IPS-18c (cell line): ENCODE measurements around the gene SENP1.

ENCODE experiments used
- H3K4me3 ChIP-seq: 2 replicates; pipeline ENCODE4 v1.7.0; 2013; ENCODE audit warnings: low read depth, mild to moderate bottlenecking, low read length, moderate library complexity; ENCODE audit not compliant: insufficient read depth
- H3K9me3 ChIP-seq: one replicate; pipeline ENCODE4 v1.6.1; 2013; ENCODE audit warnings: mild to moderate bottlenecking, low read length, moderate library complexity; ENCODE audit not compliant: control insufficient read depth, insufficient read depth

Gene SENP1

GRCh38 chr12:48077111-48077510, 28.8 kb downstream of the SENP1 start:
- no peak overlapping the region for H3K4me3 ChIP-seq
- H3K9me3 ChIP-seq: no peaks in the 10 kb centered on the region

- Histone ChIP-seq H3K4me3 (no peak overlapping the region), H3K9me3 (no peaks in the 10 kb centered on the region)
Measured at GRCh38 chr12:48075832-48076231, 30.0 kb downstream of the SENP1 start.

- Histone ChIP-seq H3K9me3 (no peaks in the 10 kb centered on the region), H3K4me3 (no peak overlapping the region)
Measured at GRCh38 chr12:48074266-48074665, 31.6 kb downstream of the SENP1 start.

- H3K4me3 ChIP-seq: no peak overlapping the region
- H3K9me3 ChIP-seq: no peaks in the 10 kb centered on the region
Measured at GRCh38 chr12:48072266-48072665, 33.6 kb downstream of the SENP1 start.

GRCh38 chr12:48071808-48072207, 34.1 kb downstream of the SENP1 start:
- Histone ChIP-seq H3K4me3 (no peak overlapping the region), H3K9me3 (no peaks in the 10 kb centered on the region)

GRCh38 chr12:48070731-48071130, 35.1 kb downstream of the SENP1 start:
- Histone ChIP-seq H3K4me3 (no peak overlapping the region), H3K9me3 (no peaks in the 10 kb centered on the region)

GRCh38 chr12:48070033-48070432, 35.8 kb downstream of the SENP1 start:
- no peak overlapping the region for H3K4me3 ChIP-seq

GRCh38 chr12:48069241-48069640, 36.6 kb downstream of the SENP1 start:
- H3K9me3 ChIP-seq: no peaks in the 10 kb centered on the region
- H3K4me3 ChIP-seq: no peak overlapping the region

More at GRCh38 chr12:48070033-48070432, 35.8 kb downstream of the SENP1 start:
- H3K9me3 ChIP-seq: no peaks in the 10 kb centered on the region

- Histone ChIP-seq H3K4me3 (no peak overlapping the region), H3K9me3 (no peaks in the 10 kb centered on the region)
Measured at GRCh38 chr12:48068457-48068856, 37.4 kb downstream of the SENP1 start.

- no peaks in the 10 kb centered on the region for H3K9me3 ChIP-seq
- H3K4me3 ChIP-seq: no peak overlapping the region
Measured at GRCh38 chr12:48067250-48067938, 38.5 kb downstream of the SENP1 start.

- no peak overlapping the region for H3K4me3 ChIP-seq
Measured at GRCh38 chr12:48065041-48065440, 40.8 kb downstream of the SENP1 start.

GRCh38 chr12:48063530-48063929, 42.3 kb downstream of the SENP1 start:
- H3K9me3 ChIP-seq: no peaks in the 10 kb centered on the region

More at GRCh38 chr12:48065041-48065440, 40.8 kb downstream of the SENP1 start:
- H3K9me3 ChIP-seq: no peaks in the 10 kb centered on the region

GRCh38 chr12:48061938-48062719, 43.8 kb downstream of the SENP1 start:
- no peaks in the 10 kb centered on the region for H3K9me3 ChIP-seq
- H3K4me3 ChIP-seq: no peak overlapping the region

More at GRCh38 chr12:48063530-48063929, 42.3 kb downstream of the SENP1 start:
- H3K4me3 ChIP-seq: no peak overlapping the region

GRCh38 chr12:48060474-48060873, 45.4 kb downstream of the SENP1 start:
- Histone ChIP-seq H3K9me3 (no peaks in the 10 kb centered on the region), H3K4me3 (no peak overlapping the region)

GRCh38 chr12:48058771-48059170, 47.1 kb downstream of the SENP1 start:
- Histone ChIP-seq H3K9me3 (no peaks in the 10 kb centered on the region), H3K4me3 (no peak overlapping the region)

GRCh38 chr12:48054955-48055821, 50.7 kb downstream of the SENP1 start:
- Histone ChIP-seq H3K9me3 (no peaks in the 10 kb centered on the region), H3K4me3 (no peak overlapping the region)

GRCh38 chr12:48053883-48054282, 52.0 kb downstream of the SENP1 start:
- no peak overlapping the region for H3K4me3 ChIP-seq

More at GRCh38 chr12:48053883-48054282, 52.0 kb downstream of the SENP1 start:
- no peaks in the 10 kb centered on the region for H3K9me3 ChIP-seq
